NCI-H2029 treated with DMSO at 0.1 percent for 48 hours (cell line): Measurements from ENCODE around the gene DYNLT2.
"Not testable (repeated sequence)": the region's sequence is repeated elsewhere in the genome, so short reads cannot be mapped to it uniquely, and the experiment has no call there.

Experiments used
- DNase-seq: peaks from one replicate; lab custom pipeline; 2025; lab: John Stamatoyannopoulos, UW

The DYNLT2 gene

GRCh38 chr6:169783971-169784820 lies 32.8 kb upstream of the DYNLT2 start:
- no peak for DNase-seq

DNA sequence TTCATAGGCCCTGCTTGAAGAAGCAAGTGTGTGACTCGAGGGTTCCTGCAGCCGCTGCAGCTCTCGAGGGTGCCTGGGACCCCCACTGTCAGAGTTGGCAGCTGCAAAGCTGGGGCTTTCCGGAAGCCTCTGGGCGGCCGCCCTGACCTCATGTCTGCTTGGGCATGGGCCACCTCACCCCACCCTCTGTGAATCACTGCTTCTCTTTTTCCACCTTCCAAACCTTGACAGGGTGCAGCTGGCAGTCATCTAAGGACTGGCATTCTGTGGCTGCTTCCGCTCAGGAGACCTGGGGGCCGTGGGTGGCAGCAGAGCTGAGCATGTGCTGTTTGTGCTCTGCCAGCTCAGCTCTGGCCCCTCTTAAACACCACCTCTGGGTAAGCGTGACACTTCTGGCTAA lies 32.0 kb upstream of the DYNLT2 start:
- DNase-seq, result no peak

DNA sequence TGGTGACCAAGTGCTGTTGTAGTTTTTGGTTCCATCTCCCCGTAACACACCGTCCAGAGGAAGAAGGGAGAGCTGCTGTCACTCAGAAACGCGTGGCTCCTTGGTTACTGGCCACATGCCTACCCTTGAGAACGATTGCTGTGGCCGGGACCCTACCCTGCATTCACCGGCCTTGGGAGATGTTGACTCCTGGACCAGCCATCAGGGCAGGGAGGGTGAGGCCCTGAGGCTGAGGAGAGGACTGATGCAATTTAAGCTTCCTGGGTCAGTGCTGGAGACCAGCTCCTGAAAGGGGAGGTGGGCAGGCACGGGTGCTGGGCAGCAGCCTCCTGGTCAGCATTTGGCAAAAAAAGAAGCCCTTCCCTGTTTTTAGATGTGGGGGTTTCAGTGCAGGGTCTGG lies 31.6 kb upstream of the DYNLT2 start:
- no peak for DNase-seq

GRCh38 chr6:169780571-169781091 lies 29.3 kb upstream of the DYNLT2 start:
- DNase-seq, result no peak

- DNase-seq, result no peak
These were observed 28.5 kb upstream of the DYNLT2 start for GRCh38 chr6:169779896-169780295.

DNA sequence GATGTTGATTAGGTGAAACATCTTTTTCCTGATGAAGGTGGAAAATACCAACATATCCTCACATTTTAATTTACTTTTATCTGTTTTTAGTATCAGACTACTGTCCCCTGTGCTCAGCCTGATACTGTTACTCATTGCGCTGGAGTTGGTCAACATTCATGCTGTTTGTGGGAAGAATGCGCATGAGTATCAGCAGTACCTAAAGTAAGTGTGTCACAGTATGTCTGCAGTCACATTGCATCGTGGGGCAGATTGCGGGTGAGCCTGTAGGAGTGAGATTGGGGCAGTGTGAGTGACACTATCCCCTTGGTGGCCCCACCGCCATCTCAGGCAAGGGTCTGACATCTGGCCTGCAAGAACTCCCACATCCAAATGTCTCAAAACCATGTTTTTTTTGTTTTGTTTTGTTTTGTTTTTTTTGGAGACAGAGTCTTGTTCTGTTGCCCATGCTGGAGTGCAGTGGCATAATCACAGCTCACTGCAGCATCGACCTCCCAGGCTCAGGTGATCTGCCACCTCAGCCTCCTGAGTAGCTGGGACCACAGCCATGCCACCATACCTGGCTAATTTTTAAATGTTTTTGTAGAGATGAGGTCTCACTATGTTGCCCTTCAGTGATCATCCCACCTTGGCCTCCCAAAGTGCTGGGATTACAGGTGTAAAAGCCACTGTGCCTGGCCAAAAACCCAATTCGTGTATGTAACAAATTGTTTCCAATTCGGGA lies 27.9 kb upstream of the DYNLT2 start:
- no peak for DNase-seq

DNA sequence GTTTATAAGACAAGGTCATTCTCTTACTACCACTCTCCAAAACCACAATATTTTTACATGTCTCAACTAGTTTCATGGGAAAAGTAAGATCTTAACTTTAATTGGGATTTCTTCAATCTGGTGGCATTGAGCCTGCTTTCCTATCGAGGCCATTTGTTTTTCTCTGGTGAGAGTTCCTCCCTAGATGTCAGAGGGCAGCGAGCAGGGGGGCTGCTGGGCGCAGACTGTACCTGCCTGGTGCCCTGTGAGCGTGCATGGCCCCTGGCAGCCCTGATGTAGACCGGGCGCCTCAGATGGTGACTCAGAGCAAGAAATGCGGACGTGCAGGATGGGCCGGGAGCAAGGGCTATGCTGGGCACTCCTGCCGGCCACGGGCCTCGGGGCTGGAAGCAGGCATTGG lies 27.3 kb upstream of the DYNLT2 start:
- DNase-seq, result no peak

GRCh38 chr6:169777896-169778295 lies 26.5 kb upstream of the DYNLT2 start:
- no peak for DNase-seq

DNA sequence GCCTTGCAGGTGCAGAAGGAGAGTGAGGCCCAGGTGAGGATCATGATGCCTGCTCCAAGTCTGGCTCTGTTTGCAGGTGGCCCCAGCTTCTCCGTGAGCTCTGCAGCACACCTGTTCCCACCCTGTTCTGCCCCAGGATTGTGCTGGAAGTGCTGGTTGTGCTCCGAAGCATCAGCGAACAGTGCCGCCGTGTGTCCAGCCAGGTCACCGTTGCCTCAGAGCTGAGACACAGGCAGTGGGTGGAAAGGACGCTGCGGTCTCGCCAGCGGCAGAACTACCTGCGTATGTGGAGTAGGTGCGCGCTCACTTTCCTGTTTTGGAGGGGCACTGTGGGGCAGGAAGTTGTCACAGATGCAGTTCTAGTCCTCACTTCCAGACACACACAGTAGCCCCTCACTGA lies 25.0 kb upstream of the DYNLT2 start:
- DNase-seq, result no peak

GRCh38 chr6:169775321-169775720 lies 23.9 kb upstream of the DYNLT2 start:
- DNase-seq, result no peak

DNA sequence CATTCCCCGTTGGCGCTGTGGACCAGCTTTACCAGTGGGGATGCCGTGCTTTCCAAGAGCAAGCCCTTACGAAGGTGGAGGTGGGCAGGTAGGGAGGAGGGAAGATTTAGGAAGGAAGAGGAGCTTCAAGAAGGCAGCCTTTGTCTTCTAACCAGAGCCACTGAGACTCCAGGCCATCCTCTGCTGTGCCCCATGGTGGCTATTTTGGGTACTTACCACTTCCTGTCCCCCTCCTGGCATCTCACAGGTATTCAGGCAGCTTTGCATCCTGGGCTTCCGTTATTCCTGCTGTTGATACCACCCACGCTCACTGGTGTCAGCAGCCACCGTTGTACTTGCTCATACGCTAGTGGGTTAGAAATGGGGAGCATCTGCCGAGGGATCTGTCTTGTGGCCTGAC lies 23.0 kb upstream of the DYNLT2 start:
- no peak for DNase-seq

- DNase-seq, result no peak
These were observed 15.8 kb upstream of the DYNLT2 start for GRCh38 chr6:169766921-169767736.

DNA sequence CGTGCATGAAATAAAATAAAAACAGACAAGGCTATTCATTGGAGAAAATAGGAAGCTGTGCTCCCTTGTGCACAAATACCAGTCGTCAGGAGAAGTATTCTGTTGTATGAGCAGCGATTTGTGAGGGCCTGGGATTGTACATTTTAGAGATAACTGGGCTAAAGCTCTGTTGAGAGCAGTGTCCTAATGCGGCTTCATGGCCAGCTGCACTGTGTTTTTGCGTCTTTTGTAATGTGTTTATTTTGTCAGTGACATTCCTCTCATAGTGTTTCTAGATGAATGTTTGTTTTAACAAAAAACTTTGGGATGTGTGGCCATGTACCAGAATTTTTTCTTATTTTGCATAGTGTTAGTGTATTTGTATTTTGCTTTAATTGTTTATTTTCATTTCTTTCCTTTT lies 14.9 kb upstream of the DYNLT2 start:
- DNase-seq, result no peak

GRCh38 chr6:169765789-169766188 lies 14.4 kb upstream of the DYNLT2 start:
- DNase-seq, result not testable (repeated sequence)

DNA sequence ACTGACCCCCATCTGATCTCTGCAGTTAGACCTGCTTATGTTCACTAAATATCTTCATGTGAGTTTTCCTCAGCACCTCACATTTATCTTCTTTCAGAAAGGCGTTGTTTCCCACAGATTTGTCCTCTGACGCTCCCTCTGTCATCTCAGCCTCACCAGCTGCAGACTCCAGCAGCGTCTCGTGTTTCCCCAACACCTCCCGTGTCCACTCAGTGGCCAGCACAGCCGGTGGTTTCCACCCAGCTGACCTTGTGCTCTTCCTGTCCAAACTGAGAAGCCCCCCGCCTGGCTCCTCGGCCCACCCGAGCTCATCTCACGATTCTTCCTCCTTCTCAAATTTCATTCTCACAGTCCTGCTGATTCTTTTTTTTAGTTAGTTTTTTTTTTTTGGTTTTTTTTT lies 12.5 kb upstream of the DYNLT2 start:
- DNase-seq, result no peak

DNA sequence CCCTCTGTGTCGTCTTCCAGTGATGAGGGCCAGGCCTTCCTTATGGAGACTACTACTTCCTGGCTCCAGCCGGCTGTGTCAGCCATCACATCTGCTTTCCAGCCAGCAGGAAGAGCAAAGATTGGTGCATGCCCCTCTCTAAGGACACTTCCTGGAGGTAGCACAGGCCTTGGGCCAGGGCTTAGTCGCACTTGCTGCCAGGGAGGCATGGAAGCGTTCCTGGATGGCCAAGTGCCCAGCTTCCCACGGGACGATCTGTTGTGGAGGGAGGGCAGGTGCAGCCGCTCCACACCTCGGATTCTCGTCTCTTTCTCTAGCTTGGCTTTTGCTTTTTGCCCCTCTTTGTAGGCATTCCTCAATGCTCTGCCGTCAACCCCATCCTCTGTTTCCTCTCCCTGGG lies 11.9 kb upstream of the DYNLT2 start:
- no peak for DNase-seq

GRCh38 chr6:169755162-169755561 lies 3.8 kb upstream of the DYNLT2 start:
- no peak for DNase-seq

DNA sequence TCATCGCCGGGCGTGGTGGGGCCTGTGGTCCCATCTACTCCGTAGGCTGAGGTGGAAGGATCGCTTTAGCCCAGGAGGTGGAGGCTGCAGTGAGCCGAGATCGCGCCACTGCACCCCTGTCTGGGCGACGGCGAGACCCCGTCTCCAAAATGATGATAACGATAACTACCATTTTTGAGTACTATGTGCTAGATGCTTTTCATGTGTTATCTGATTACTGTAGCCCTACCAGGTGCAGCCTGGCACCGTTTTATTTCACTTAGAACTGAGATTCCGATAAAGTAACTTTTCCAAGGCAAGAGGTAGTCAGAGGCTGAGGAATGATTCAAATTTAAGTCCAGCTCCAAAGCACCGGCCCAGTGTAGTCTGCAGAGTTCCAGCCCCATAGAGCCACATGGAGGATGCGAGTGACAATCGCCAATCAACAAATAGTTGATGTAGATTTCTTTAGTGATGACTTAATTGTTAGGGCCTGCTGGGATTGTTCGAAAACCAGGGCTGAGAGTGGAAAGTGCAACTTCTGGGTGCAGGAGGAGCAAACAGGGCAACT lies 777 bp upstream of the DYNLT2 start:
- no peak for DNase-seq

- no peak for DNase-seq
These were observed 4.8 kb downstream of the DYNLT2 start for GRCh38 chr6:169746556-169746955.

GRCh38 chr6:169745405-169745804 lies 6.0 kb downstream of the DYNLT2 start:
- DNase-seq, result no peak

- no peak for DNase-seq
These were observed 10.0 kb downstream of the DYNLT2 start for GRCh38 chr6:169741344-169741743.

DNA sequence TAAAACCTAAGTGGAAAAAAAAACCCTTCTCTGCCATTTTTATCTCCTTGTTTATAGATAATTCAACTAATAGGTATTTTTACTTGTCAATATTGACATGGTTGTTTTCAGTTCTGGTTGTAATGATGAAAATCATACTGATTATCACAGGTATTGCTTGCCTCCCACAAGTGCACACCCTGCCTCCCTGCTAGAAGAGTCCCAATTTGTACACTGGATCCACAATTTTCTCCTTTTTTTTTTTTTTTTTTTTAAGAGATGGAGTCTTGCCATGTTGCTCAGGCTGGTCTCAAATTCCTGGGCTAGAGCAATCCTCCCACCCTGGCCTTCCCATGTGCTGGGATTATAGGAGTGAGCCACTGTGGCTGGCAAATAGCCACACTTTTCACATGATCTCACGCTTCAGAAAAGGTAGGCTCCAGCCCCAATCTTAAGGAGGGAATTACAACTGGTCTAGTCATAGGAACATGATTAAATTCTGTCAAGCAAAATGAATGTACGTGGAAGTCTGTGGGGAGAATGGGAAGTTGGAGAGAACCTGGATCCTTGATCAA lies 12.3 kb downstream of the DYNLT2 start:
- DNase-seq, result peak; percentile 67
